Upper lobe of right lung (tissue), 1 donor: ENCODE measurements around the gene TGFBRAP1. TPM values are rescaled to one million over a fixed set of nuclear protein-coding genes. Genes with fewer than 3 reads are reported as not detected.

ENCODE experiments used
- ATAC-seq: fragments of 200-7000 bp; cut with Tn5 transposase; one replicate; pipeline ENCODE4 v1.9.1; 2020; ENCODE audit warnings: mild to moderate bottlenecking, moderate library complexity
- DNase-seq: peaks from one replicate; pipeline ENCODE4 v3.0.0-alpha.2; 2020
- H3K27ac ChIP-seq: fragments of 200-600 bp; one replicate; pipeline ENCODE4 v1.8.0; 2022
- H3K27me3 ChIP-seq: fragments of 200-600 bp; one replicate; pipeline ENCODE4 v1.8.0; 2022; ENCODE audit warnings: mild to moderate bottlenecking
- H3K36me3 ChIP-seq: fragments of 200-600 bp; one replicate; pipeline ENCODE4 v1.8.0; 2022
- H3K4me1 ChIP-seq: fragments of 200-600 bp; one replicate; pipeline ENCODE4 v1.8.0; 2022
- H3K4me3 ChIP-seq: fragments of 200-600 bp; one replicate; pipeline ENCODE4 v1.8.0; 2022; ENCODE audit warnings: mild to moderate bottlenecking
- H3K9me3 ChIP-seq: fragments of 200-600 bp; one replicate; pipeline ENCODE4 v1.8.0; 2022
- CTCF ChIP-seq: fragments of 200-600 bp; IDR thresholded peaks from one replicate; pipeline ENCODE4 v1.8.0; 2022; ENCODE audit warnings: antibody characterized with exemption
- intact Hi-C: fragments of 100-400 bp; cut with DNase I; formaldehyde crosslinking; loops from one replicate; pipeline ENCODE4 v1.11.0; 2022
- total RNA-seq: library from RNA; stranded (reverse); fragmentation: NEBNext Ultra II Directional; extraction: Animal tissue kit (Norgen Biotek cat#: 25700); gene quantifications from one replicate; pipeline ENCODE4 v1.2.1, GENCODE V29; 2021
- donor health status: DM: no; HTN: yes; CAD: no; lungs with severe emphysema.

Gene TGFBRAP1
- total RNA-seq, 1 donor from 2014 or later, result 22.9 TPM

- Histone ChIP-seq H3K27me3 (no peaks in the 10 kb centered on the region), H3K36me3 (no peaks in the 10 kb centered on the region), H3K27ac (no peak overlapping the region), H3K4me3 (no peak overlapping the region), H3K9me3 (no peaks in the 10 kb centered on the region), H3K4me1 (peaks cover 21% of the 10 kb centered on the region)
- TF ChIP-seq CTCF, result no peak
- ATAC-seq, result no peak
- intact Hi-C loops, result no loop called here
- no peak for DNase-seq
Observed at GRCh38 chr2:105376010-105376409, 46.5 kb upstream of the TGFBRAP1 start.

- intact Hi-C loops, result no loop called here
- DNase-seq, result no peak
- H3K4me1 ChIP-seq, result peaks cover 15% of the 10 kb centered on the region
- H3K4me3 ChIP-seq, result no peak overlapping the region
- H3K36me3 ChIP-seq, result no peaks in the 10 kb centered on the region
- peak overlapping the region; percentile 73 for H3K27ac ChIP-seq
- no peaks in the 10 kb centered on the region for H3K27me3 ChIP-seq
- ATAC-seq, result peak; percentile 34
- H3K9me3 ChIP-seq, result no peaks in the 10 kb centered on the region
- no peak for TF ChIP-seq CTCF
Observed at GRCh38 chr2:105375001-105375561, 45.5 kb upstream of the TGFBRAP1 start.

- H3K27ac ChIP-seq, result peak overlapping the region; percentile 73
- no peak overlapping the region for H3K4me3 ChIP-seq
- no peaks in the 10 kb centered on the region for H3K27me3 ChIP-seq
- H3K4me1 ChIP-seq, result peaks cover 14% of the 10 kb centered on the region
- no peak for DNase-seq
- intact Hi-C loops, result loop anchor here (5.0 kb wide), 1 partner anchor 143 kb away; no protein-coding TSS in a partner anchor
- ATAC-seq, result no peak
- no peak for TF ChIP-seq CTCF
- H3K36me3 ChIP-seq, result no peaks in the 10 kb centered on the region
- H3K9me3 ChIP-seq, result no peaks in the 10 kb centered on the region
Observed at GRCh38 chr2:105373895-105374401, 44.4 kb upstream of the TGFBRAP1 start.

GRCh38 chr2:105373344-105373781, 43.8 kb upstream of the TGFBRAP1 start:
- Histone ChIP-seq H3K4me1 (peaks cover 14% of the 10 kb centered on the region), H3K4me3 (no peak overlapping the region), H3K27ac (peak overlapping the region; percentile 73), H3K9me3 (no peaks in the 10 kb centered on the region), H3K36me3 (no peaks in the 10 kb centered on the region), H3K27me3 (no peaks in the 10 kb centered on the region)
- no peak for TF ChIP-seq CTCF
- no peak for DNase-seq
- ATAC-seq, result peak; percentile 46
- intact Hi-C loops, result loop anchor here (5.0 kb wide), 1 partner anchor 144 kb away; no protein-coding TSS in a partner anchor

- no peak for ATAC-seq
- no peak for TF ChIP-seq CTCF
- no peaks in the 10 kb centered on the region for H3K27me3 ChIP-seq
- peaks cover 14% of the 10 kb centered on the region for H3K4me1 ChIP-seq
- intact Hi-C loops, result loop anchor here (5.0 kb wide), 1 partner anchor 145 kb away; no protein-coding TSS in a partner anchor
- H3K9me3 ChIP-seq, result no peaks in the 10 kb centered on the region
- no peak for DNase-seq
- H3K36me3 ChIP-seq, result no peaks in the 10 kb centered on the region
- no peak overlapping the region for H3K27ac ChIP-seq
- H3K4me3 ChIP-seq, result no peak overlapping the region
Observed at GRCh38 chr2:105371810-105372209, 42.3 kb upstream of the TGFBRAP1 start.
